ENCODE measurements around the gene ABAT. TPM values are rescaled to one million over a fixed set of nuclear protein-coding genes. Genes with fewer than 3 reads are reported as not detected.

ABAT gene
- total and polyA plus RNA-seq, 2 of the 8 experiments (the other 6 are each of a cell fraction or from before 2014, with no cell fraction given), result 6.4 to 8.4 TPM

DNA sequence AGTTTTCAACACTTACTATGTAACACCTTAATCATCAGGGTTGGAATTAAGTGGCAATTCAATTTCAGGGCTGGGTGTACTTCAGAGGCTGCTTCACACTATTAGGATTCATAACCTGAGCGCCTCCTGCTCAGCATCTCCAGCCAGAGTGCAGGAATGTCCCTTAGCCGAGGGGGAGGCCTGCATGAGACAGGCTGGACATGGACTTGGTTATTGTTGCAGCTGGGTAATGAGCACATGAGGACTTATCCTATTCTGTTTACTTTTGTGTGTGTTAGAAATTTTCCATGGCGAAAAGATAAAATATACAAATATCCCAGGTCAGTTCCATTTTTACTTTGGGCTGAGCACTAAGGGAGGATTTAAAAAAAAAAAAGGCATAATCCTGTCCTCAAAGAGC is 133.6 kb downstream of the ABAT start:
- H3K79me1 ChIP-seq (ENCODE audit: low read depth, low read length), result no peaks in the 10 kb centered on the region; the same call in none of the 2 replicates
- H3K4me3 ChIP-seq (ENCODE audit: extremely low read depth in 1 of 4, insufficient read depth in 2 of 4, low read depth in 3 of 4, low read length in 4 of 4), result no peak overlapping the region
- no peak overlapping the region for H4K8ac ChIP-seq (ENCODE audit: extremely low read depth, insufficient read depth, low read length)
- no peak overlapping the region for H3K23ac ChIP-seq (ENCODE audit: insufficient read length)
- POLR2A ChIA-PET (ENCODE audit: partially characterized antibody), result interaction anchor here (2.5 to 3.7 kb wide), 2 partner anchors 9 to 16 kb away, joined by 7 to 16 read pairs; no protein-coding TSS in a partner anchor
- no peak overlapping the region for H2BK12ac ChIP-seq (ENCODE audit: low read depth, low read length)
- H3K27ac ChIP-seq (ENCODE audit: low read depth, low read length), result no peak overlapping the region
- no peak overlapping the region for H2BK120ac ChIP-seq (replicated peaks; ENCODE audit: low read depth, low read length)
- no peak overlapping the region for H4K5ac ChIP-seq (ENCODE audit: insufficient read length, low read depth, low read length)
- no peak for FAIRE-seq
- no peak overlapping the region for H3K9ac ChIP-seq (replicated peaks in 1 of 4; ENCODE audit: extremely low read depth in 1 of 4, low read depth in 3 of 4, low read length in 3 of 4)
- H3K4me2 ChIP-seq (ENCODE audit: insufficient read depth in 1 of 2, low read depth in 2 of 2, low read length in 2 of 2), result no peak overlapping the region
- peaks cover 38 to 86% (median 67%) of the 10 kb centered on the region in 4 experiments for H3K36me3 ChIP-seq (ENCODE audit: control insufficient read depth in 2 of 4, insufficient read depth in 4 of 4, low read length in 3 of 4)
- H3K79me2 ChIP-seq (ENCODE audit: control insufficient read depth in 1 of 2, insufficient read depth in 2 of 2, low read length in 2 of 2), result peaks cover 0 to 3% of the 10 kb centered on the region in 2 experiments; a peak in 2 of 4 replicates
- H3K9me3 ChIP-seq (ENCODE audit: insufficient read depth in 2 of 2, low read depth in 1 of 2, low read length in 1 of 2), result no peaks in the 10 kb centered on the region
- no peak overlapping the region for H3K56ac ChIP-seq (replicated peaks; ENCODE audit: insufficient read length, low read depth, low read length)
- H4K20me1 ChIP-seq (replicated peaks in 1 of 2; ENCODE audit: control insufficient read depth in 1 of 2, insufficient read depth in 2 of 2, low read length in 2 of 2), result peaks cover 0 to 5% of the 10 kb centered on the region in 2 experiments
- no peak overlapping the region for H3K14ac ChIP-seq (ENCODE audit: insufficient read length)
- H3K23me2 ChIP-seq (ENCODE audit: low read depth, low read length), result no peaks in the 10 kb centered on the region
- H3K27me3 ChIP-seq (replicated peaks in 1 of 4; ENCODE audit: control insufficient read depth in 3 of 4, extremely low read depth in 1 of 4, insufficient read depth in 3 of 4, low read length in 3 of 4), result no peaks in the 10 kb centered on the region
- no peak overlapping the region for H4K91ac ChIP-seq (replicated peaks; ENCODE audit: insufficient read length, low read length)
- 92% methylated on average over 3 of the region's 3 CpGs; no CpG with 5 or more reads in 1 of the 2 experiments for WGBS, 2 experiments (ENCODE audit: extremely low coverage in 1 of 2, insufficient coverage in 1 of 2, insufficient read length in 1 of 2, insufficient replicate concordance in 2 of 2, low coverage in 1 of 2, low lambda C conversion rate in 2 of 2, missing lambda C conversion rate in 1 of 2)
- no peak overlapping the region for H3K4ac ChIP-seq (replicated peaks; ENCODE audit: insufficient read length, low read depth, low read length)
- H2AFZ ChIP-seq (ENCODE audit: low read length), result no peak overlapping the region
- no peak overlapping the region for H2BK20ac ChIP-seq (ENCODE audit: low read length)
- H3K18ac ChIP-seq (ENCODE audit: extremely low read depth, low read length), result no peak overlapping the region
- no peak overlapping the region for H2BK5ac ChIP-seq (ENCODE audit: low read depth, low read length)
- no peak for DNase-seq (ENCODE audit: low read depth in 1 of 2, low spot score in 2 of 2)
- H2BK15ac ChIP-seq (ENCODE audit: low read length), result no peak overlapping the region
- no peak overlapping the region for H2AK5ac ChIP-seq (ENCODE audit: low read depth, low read length)
- no peaks in the 10 kb centered on the region for H3K4me1 ChIP-seq (replicated peaks in 1 of 4; ENCODE audit: control insufficient read depth in 3 of 4, insufficient read depth in 4 of 4, low read length in 3 of 4)
- CTCF ChIA-PET (ENCODE audit: partially characterized antibody), result no interaction called here
- TF ChIP-seq RAD21 (IDR thresholded peaks at IDR 0.05 in 1 of 2, conservative IDR thresholded peaks at IDR 0.05 in 1 of 2; ENCODE audit: low read depth in 2 of 2, low read length in 2 of 2) (no peak), RXRA (IDR thresholded peaks at IDR 0.05; ENCODE audit: insufficient read depth, low read depth, low read length) (no peak), TAF7 (optimal IDR thresholded peaks at IDR 0.05; ENCODE audit: borderline replicate concordance, low read depth, low read length) (no peak), SIX5 (IDR thresholded peaks at IDR 0.05; ENCODE audit: low read depth, low read length) (no peak), PHF8 (conservative IDR thresholded peaks at IDR 0.05; ENCODE audit: low read depth, low read length) (no peak), SP4 (IDR thresholded peaks at IDR 0.05; ENCODE audit: low read length) (no peak), HDAC2 (IDR thresholded peaks at IDR 0.05; ENCODE audit: borderline replicate concordance in 1 of 2, low read depth in 2 of 2, low read length in 2 of 2) (no peak), EGR1 (IDR thresholded peaks at IDR 0.05; ENCODE audit: borderline replicate concordance, low read depth, low read length) (no peak), RFX5 (IDR thresholded peaks at IDR 0.05; ENCODE audit: borderline replicate concordance, low read depth, low read length) (no peak), JUND (IDR thresholded peaks at IDR 0.05; ENCODE audit: low read length) (no peak), SP2 (IDR thresholded peaks at IDR 0.05; ENCODE audit: low read length) (no peak), SRF (IDR thresholded peaks at IDR 0.05; ENCODE audit: low read depth, low read length) (no peak), ASH2L (IDR thresholded peaks at IDR 0.05; ENCODE audit: low read length) (no peak), CHD2 (IDR thresholded peaks at IDR 0.05; ENCODE audit: low read length) (no peak), CHD1 (IDR thresholded peaks at IDR 0.05; ENCODE audit: low read depth, low read length) (no peak)
